GM19025 (cell line): ENCODE measurements around the gene TBCD.
"Not testable (repeated sequence)": the region's sequence is repeated elsewhere in the genome, so short reads cannot be mapped to it uniquely, and the experiment has no call there.

Experiments used
- ATAC-seq: cut with Tn5 transposase; IDR thresholded peaks from one replicate; pipeline ENCODE4 v1.9.1; 2021; ENCODE audit warnings: mild to moderate bottlenecking, low read depth, moderate library complexity; ENCODE audit not compliant: unreplicated experiment

Gene TBCD

GRCh38 chr17:82726427-82726826 lies 25.4 kb upstream of the TBCD start:
- ATAC-seq = no peak

DNA sequence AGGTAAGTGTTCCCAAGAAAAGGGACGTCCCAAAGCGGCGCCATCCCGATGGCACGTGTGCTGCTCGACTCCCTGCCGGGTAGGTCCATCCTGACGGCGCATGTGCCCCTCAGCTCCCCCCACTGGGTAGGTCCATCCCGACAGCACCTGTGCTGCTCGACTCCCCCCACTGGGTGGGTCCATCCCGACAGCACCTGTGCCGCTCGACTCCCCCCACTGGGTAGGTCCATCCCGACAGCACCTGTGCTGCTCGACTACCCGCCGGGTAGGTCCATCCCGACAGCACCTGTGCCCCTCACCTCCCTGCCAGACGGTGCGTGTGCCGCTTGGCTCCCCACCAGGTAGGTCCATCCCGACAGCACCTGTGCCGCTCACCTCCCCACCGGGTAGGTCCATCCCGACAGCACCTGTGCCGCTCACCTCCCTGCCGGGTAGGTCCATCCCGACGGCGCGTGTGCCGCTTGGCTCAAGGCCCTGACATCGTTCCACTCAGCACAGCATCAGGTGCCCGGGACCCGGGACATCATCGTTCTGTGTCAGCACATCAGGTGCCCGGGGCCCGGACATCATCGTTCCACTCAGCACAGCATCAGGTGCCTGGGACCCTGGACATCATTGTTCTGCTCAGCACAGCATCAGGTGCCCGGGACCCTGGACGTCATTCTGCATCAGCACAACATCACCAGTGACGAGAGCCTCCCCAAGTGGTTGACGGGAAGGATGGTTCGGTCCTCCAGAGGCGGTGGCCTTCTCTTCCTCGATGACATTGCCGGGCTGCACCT lies 22.2 kb upstream of the TBCD start:
- ATAC-seq = no peak

GRCh38 chr17:82732118-82732743 lies 19.6 kb upstream of the TBCD start:
- no peak for ATAC-seq

GRCh38 chr17:82734987-82735866 lies 16.6 kb upstream of the TBCD start, which contains the start of gene FN3K:
Gene FN3K, plus strand, starts transcription at chr17:82735615. Its CDS starts 22 bp downstream, at chr17:82735637.
- no peak for ATAC-seq

DNA sequence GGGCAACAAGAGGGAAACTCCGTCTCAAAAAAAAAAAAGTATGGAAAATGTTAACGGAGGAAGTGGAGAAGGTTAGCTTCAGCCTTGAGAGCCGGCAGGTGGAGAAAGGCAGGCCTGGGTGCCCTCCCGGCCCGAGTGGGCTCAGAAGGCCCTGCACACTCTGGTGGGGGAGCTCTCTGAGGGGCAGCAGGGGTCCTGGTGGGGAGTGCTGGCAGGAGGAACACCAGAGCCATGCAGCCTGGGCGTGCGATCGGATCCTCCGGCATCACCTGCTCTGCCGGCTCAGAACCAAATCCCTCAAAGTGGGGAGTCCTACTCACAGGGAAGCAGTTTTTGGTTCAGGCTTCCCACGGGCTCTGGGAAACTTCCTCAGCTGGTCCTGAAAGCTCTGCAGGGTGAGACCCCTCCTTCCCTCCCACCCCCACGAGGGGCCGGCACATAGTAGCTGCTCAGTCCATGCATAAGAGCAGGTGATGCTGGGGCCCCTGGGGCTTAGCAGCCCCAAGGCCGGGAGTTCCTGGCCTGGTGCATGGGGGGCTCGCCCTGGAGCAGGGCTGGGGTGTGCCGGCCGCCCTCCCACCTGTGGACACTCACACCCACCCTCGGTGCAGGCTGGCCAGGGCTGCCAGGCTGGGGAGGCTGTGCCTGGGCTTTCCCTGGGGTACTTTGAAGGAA lies 15.2 kb upstream of the TBCD start:
- no peak for ATAC-seq

- ATAC-seq = no peak
These were observed 13.6 kb upstream of the TBCD start for GRCh38 chr17:82737967-82738877.

- no peak for ATAC-seq
These were observed 10.7 kb upstream of the TBCD start for GRCh38 chr17:82740906-82741759.

DNA sequence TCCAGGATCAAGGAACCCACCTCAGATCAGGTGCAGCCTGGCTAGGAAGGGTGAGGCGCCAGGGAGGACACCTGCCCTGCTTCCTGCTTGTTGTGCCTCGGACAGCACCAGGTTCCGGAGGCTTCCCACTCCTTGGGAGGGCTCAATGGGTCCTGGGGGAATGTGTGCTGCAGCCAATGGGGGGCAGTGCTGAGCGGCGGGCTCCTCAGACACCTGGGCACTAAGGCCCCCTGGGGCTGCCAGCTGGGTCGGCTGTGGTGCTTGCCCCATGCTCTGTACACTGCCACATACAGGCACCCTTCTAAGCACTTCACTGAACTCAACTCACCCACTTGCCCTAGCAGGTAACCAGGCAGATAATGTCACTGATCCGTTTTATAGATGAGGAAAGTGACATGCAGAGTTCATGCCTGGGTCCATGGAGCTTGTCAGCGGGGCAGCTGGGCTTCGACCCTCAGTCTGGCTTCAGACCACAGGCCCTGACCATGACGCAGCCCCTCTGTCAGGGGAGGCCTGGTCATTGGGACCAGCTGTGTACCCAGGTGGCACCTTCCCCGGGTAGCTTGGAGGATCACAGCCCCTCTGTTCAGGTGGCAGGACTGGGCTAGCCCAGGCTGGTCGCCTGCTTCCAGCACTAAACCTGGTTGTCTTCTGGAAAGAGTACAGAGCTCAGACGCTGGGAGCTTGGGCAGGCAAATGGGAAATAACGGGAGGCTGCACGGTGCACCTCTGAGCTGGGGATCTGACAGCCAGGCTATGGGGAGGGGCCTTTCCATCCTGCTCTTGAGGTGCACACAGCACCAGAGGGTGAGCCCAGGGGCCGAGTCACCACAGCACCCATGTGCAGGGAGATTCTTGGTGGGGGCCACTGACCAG lies 8.3 kb upstream of the TBCD start:
- no peak for ATAC-seq

DNA sequence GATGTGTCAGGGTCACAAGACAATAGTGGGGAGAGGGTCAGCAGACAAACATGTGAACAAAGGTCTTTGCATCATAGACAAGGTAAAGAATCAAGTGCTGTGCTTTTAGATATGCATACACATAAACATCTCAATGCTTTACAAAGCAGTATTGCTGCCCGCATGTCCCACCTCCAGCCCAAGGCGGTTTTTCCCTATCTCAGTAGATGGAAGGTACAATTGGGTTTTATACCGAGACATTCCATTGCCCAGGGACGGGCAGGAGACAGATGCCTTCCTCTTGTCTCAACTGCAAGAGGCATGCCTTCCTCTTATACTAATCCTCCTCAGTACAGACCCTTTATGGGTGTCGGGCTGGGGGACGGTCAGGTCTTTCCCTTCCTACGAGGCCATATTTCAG lies 7.1 kb upstream of the TBCD start:
- ATAC-seq = not testable (repeated sequence)

DNA sequence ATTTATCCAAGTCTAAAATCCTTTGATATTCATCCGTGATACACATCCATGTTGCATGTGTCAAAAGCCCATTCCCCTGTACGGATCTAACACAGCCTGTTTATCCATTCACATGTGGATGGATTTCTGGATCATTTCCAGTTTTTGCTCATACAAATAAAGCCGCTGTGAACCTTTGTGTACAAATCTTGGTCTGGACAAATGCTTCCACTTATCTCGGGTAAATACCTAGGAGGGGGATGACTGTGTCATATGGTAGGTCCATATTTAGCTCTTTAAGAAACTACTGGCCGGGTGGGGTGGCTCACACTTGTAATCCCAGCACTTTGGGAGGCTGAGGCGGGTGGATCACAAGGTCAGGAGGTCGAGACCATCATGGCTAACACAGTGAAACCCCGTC lies 6.3 kb upstream of the TBCD start:
- ATAC-seq = no peak

GRCh38 chr17:82748756-82749155 lies 3.1 kb upstream of the TBCD start:
- no peak for ATAC-seq

GRCh38 chr17:82750241-82750908 lies 1.5 kb upstream of the TBCD start:
- no peak for ATAC-seq

- ATAC-seq = peak; percentile 16
These were observed 694 bp upstream of the TBCD start for GRCh38 chr17:82751171-82751570.

DNA sequence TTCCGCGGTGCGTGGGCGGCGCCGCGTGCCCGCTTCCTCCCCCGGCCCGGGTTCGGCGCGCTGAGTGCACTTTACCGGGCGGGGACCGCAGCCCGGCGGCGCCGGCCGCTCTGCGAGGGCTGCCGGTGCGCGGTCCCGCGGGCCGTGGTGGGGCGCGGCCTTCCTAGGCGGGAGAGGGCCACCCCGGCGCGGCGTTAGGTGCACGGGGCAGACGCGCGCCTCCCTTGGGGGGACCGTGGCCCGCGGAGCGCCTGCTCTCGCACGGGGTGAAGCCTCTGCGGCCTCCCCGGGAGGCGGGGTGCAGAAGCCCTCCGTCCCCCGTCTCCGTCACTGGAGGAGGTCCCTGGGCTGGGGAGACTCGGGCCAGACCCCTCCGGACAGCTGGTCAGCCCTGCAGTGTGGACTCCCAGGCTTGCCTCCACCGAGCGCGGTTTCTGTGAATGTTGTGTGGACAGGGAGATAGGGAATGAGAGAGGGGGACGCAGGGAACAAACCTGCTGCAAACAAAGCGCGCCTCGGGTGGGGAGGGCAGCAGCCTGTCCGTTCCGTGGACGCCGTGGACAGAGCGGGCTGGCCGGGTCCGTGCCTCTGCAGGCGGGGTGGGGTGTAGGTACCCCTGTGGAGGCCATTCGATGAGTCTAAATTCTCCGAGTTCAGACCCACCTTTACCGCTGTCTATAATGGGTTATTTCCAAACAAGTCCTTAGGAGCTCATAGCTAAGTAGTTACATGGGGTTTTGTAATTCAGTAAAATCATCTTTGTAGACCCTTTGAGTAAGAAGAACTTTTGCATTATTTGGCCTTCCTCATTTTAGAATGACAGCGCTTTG lies 721 bp downstream of the TBCD start:
- ATAC-seq = peak; percentile 22

DNA sequence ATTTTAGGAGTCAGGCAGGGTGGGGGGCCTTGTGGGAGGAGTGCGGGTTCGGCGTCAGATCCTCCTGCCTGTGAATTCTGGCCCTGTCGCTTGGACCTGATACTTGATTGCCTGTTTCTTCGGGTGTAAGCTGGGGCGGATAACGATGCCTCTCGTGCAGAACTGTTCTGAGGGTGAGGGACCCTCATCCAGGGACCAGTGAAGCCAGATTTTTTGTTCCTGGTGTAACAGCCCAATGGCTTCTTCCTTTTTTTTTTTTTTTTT lies 1.3 kb downstream of the TBCD start:
- no peak for ATAC-seq
